Tibial artery (tissue), 4 donors: ENCODE results near the gene MTMR2.

Experiments
- DNase-seq, 2 donors: peaks; one replicate each; pipeline ENCODE4 v3.0.0-alpha.2; 2019
- H3K27ac ChIP-seq, 2 donors: fragments of 200-600 bp; sonication (generic) in 1 of 2; 1 replicate in 1 of 2; 2 replicates in 1 of 2; pipeline ENCODE4 v1.5.1; 2018 to 2019; ENCODE audit warnings: mild to moderate bottlenecking in 1 of 2
- H3K27me3 ChIP-seq, 2 donors: fragments of 200-600 bp; sonication (generic) in 1 of 2; one replicate each; pipeline versions ENCODE4 v1.5.1 to v1.6.0; 2016 to 2019
- H3K36me3 ChIP-seq, 3 donors: fragments of 200-600 bp; sonication (generic) in 2 of 3; one replicate each; pipeline ENCODE4 v1.5.1; 2016 to 2019; ENCODE audit warnings: mild to moderate bottlenecking in 2 of 3
- H3K4me1 ChIP-seq, 4 donors: fragments of 200-600 bp; sonication (generic) in 2 of 4; 1 replicate in 3 of 4; 2 replicates in 1 of 4; pipeline ENCODE4 v1.5.1; 2016 to 2019
- H3K4me3 ChIP-seq, 2 donors: fragments of 200-600 bp; sonication (generic) in 1 of 2; 1 replicate in 1 of 2; 2 replicates in 1 of 2; pipeline ENCODE4 v1.5.1; 2018 to 2019; ENCODE audit warnings: mild to moderate bottlenecking in 2 of 2
- H3K9me3 ChIP-seq, 3 donors: fragments of 200-600 bp; sonication (generic) in 1 of 3; one replicate each; pipeline ENCODE4 v1.5.1; 2016 to 2019
- intact Hi-C: fragments of 100-400 bp; cut with DNase I; formaldehyde crosslinking; loops from one replicate; pipeline ENCODE4 v1.15.0; 2023; ENCODE audit warnings: low total_unique reads
- TF ChIP-seq, protein P1 (sequence below), 2 experiments: fragments of 200-600 bp in 1 of 2; fragments of 450-650 bp in 1 of 2; IDR thresholded peaks; one replicate each; pipeline ENCODE4 v1.5.1; 2017 to 2019; ENCODE audit warnings: antibody characterized with exemption in 2 of 2, mild to moderate bottlenecking in 1 of 2, moderate library complexity in 1 of 2

The MTMR2 gene

DNA sequence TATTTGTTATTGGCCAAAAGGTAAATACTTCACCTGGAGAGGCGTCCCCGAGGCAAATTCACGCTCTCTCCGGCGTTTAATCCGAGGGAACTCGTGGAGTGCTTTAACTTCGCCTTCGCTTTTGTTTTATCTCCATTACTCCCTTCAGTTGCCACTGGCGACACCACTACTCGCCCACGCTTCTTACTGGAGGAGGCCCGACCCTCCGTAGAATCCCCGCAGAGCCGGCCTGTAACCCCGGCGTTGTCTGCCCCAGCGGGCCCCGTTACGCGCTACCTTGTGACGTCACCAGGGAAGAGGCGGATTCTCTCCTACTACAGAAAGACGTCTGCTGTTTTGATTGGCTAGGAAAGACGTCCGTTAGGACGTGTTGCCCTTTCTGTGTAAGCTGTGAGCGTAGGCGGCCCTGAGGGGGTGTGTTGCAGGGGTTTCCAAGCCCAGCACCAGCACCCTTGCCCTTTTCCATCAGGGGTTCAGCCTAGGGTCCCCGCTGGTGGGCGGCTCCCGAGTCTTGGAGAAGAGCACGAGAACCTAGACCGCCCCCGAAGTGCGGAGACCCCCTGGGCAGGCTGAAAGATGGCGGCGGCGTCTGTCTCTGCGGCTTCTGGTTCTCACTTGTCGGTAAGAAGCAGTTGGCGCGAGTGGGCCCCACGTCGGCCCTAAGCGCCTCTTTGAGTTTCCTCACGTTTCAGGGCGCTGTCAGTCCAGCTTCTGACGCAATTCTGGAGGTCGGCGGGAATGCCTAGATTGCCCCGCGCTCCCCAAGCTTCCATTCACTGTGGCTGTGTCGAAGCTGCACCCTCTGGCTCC is 133.6 kb downstream of the MTMR2 start, which contains the start of gene CEP57:
Gene CEP57 (plus strand): TSS at position 376 of the 810 bp plus-strand sequence. CDS start 201 bp downstream, at position 577.
- H3K27ac ChIP-seq = peak within 1 kb of the TSS; percentile 99
- H3K9me3 ChIP-seq = no peaks in the 10 kb centered on the region
- H3K27me3 ChIP-seq = no peaks in the 10 kb centered on the region
- peak; percentile 96 for DNase-seq
- H3K4me1 ChIP-seq = peaks cover 0 to 29% (median 19%) of the 10 kb centered on the region in 4 donors
- peaks cover 20 to 21% (median 21%) of the 10 kb centered on the region in 3 donors for H3K36me3 ChIP-seq
- TF ChIP-seq, protein P1, sequence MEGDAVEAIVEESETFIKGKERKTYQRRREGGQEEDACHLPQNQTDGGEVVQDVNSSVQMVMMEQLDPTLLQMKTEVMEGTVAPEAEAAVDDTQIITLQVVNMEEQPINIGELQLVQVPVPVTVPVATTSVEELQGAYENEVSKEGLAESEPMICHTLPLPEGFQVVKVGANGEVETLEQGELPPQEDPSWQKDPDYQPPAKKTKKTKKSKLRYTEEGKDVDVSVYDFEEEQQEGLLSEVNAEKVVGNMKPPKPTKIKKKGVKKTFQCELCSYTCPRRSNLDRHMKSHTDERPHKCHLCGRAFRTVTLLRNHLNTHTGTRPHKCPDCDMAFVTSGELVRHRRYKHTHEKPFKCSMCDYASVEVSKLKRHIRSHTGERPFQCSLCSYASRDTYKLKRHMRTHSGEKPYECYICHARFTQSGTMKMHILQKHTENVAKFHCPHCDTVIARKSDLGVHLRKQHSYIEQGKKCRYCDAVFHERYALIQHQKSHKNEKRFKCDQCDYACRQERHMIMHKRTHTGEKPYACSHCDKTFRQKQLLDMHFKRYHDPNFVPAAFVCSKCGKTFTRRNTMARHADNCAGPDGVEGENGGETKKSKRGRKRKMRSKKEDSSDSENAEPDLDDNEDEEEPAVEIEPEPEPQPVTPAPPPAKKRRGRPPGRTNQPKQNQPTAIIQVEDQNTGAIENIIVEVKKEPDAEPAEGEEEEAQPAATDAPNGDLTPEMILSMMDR (IDR thresholded peaks at IDR 0.05) = no peak
- intact Hi-C loops = no loop called here
- H3K4me3 ChIP-seq = peak within 1 kb of the TSS; percentile 94 to 97

DNA sequence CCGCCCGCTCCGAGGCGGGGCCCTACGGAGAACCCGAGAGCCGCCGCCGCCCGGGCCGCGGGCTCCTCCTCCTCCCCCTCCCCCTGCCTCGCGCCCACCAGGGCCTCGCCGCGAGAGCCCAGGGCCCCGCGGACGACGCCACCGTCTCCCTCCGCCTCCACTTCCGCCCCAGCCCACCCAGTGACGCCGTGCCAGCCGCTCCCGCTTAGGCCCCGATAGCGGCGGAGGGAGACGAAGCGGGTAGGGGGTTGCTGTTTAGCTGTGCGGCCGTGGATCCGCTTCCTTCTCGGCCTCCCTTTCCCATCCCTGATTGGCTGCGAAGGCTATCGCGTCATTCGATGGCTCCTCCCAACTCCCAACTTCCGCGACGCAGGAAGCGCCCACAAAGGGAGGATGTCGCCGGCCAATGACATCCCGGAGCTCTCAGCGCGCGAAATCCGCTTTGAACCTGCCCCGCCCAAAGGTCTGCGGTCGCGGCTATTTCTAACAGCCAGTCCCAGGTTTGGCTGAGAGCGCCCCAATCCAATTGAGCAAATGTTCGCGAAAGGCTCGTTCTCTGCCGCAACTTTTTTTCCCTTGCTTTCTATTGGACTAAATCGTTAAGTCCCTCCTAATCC is 134.3 kb downstream of the MTMR2 start, which contains the start of gene FAM76B:
Gene FAM76B (minus strand): TSS at position 277 of the 617 bp plus-strand sequence. CDS start 304 bp downstream, outside the sequence.
- intact Hi-C loops = no loop called here
- H3K4me3 ChIP-seq = peak within 1 kb of the TSS; percentile 94 to 97
- peak within 1 kb of the TSS; percentile 99 for H3K27ac ChIP-seq
- peaks cover 23 to 28% (median 28%) of the 10 kb centered on the region in 3 donors for H3K36me3 ChIP-seq
- H3K4me1 ChIP-seq = peaks cover 0 to 29% (median 19%) of the 10 kb centered on the region in 4 donors
- no peaks in the 10 kb centered on the region for H3K9me3 ChIP-seq
- TF ChIP-seq, protein P1 (IDR thresholded peaks at IDR 0.05) = no peak
- peak; percentile 97 to 99 for DNase-seq
- H3K27me3 ChIP-seq = no peaks in the 10 kb centered on the region

DNA sequence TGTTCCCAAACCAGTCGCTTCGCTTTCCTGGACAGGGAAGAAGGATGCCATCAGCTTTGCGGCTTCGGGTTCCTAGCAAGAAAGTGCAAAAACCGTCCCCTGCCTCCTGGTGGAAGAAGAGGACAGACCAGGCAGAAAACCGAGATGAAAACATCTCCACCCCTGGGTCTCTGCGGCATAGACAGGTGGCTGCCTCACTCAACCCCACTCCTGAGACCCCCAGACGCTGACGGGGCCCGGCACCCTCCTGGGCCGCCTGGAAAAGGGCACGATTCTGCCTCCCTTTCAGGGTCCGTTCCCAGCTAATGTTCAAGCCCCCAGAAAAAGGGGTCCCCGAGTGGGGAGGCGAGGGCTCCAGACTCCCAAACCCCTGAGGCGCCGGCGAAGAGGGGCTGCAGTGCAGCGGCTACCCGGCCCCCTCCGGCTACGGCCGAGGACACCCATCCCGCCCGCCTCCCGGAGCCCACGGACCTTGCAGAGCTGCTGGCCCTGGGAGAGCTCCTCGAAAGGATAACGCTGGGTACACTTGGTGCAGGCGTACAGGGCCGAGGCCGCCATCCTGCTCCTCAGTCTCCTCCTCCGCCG is 134.9 kb downstream of the MTMR2 start:
- TF ChIP-seq, protein P1 (IDR thresholded peaks at IDR 0.05) = no peak
- intact Hi-C loops = no loop called here
- Histone ChIP-seq H3K27me3 (no peaks in the 10 kb centered on the region), H3K36me3 (peaks cover 27 to 34% (median 34%) of the 10 kb centered on the region in 3 donors), H3K4me3 (peak overlapping the region; percentile 94 to 97), H3K27ac (peak overlapping the region; percentile 99), H3K9me3 (no peaks in the 10 kb centered on the region), H3K4me1 (peaks cover 0 to 29% (median 19%) of the 10 kb centered on the region in 4 donors)
- DNase-seq = peak in 1 of 2 donors; percentile 25
